Keratinocyte (primary cell): ENCODE data around the gene GATD1. TPM values are rescaled to one million over a fixed set of nuclear protein-coding genes. Genes with fewer than 3 reads are reported as not detected.

Experiments used
- DNase-seq: peaks from one replicate; pipeline ENCODE4 v3.0.0-alpha.2; 2011; ENCODE audit warnings: low read depth, missing footprints, low spot score
- FAIRE-seq: peaks from 2 replicates; lab custom pipeline; 2011; peaks lifted over from hg19 to GRCh38; lab: Jason Lieb, UNC
- H2AFZ ChIP-seq: 2 replicates; pipeline ENCODE4 v1.6.0; 2012; ENCODE audit warnings: low read length, control low read depth, inconsistent platforms; ENCODE audit not compliant: control insufficient read depth
- H3K27ac ChIP-seq: 2 replicates; pipeline ENCODE4 v1.5.1; 2011; ENCODE audit warnings: low read length; ENCODE audit not compliant: control insufficient read depth, insufficient read depth
- H3K27me3 ChIP-seq: 3 replicates; pipeline ENCODE4 v1.6.0; 2011; ENCODE audit warnings: low read length; ENCODE audit not compliant: control insufficient read depth, insufficient read depth; ENCODE audit errors: extremely low read depth
- H3K36me3 ChIP-seq, 2 experiments: 2 replicates in 1 of 2; 3 replicates in 1 of 2; pipeline ENCODE4 v1.5.1; 2011; ENCODE audit warnings: low read length in 2 of 2, mild to moderate bottlenecking in 1 of 2; ENCODE audit not compliant: control insufficient read depth in 2 of 2, insufficient read depth in 2 of 2; ENCODE audit errors: extremely low read depth in 1 of 2
- H3K4me1 ChIP-seq: 3 replicates; pipeline ENCODE4 v1.5.1; 2011; ENCODE audit warnings: low read length; ENCODE audit not compliant: control insufficient read depth, insufficient read depth; ENCODE audit errors: extremely low read depth
- H3K4me2 ChIP-seq: 3 replicates; pipeline ENCODE4 v1.6.0; 2011; ENCODE audit warnings: low read depth, low read length; ENCODE audit not compliant: control insufficient read depth, insufficient read depth; ENCODE audit errors: extremely low read depth
- H3K4me3 ChIP-seq, 3 experiments: fragments of 200-600 bp in 1 of 3; sonication (generic) in 1 of 3; 2 replicates in 2 of 3; 3 replicates in 1 of 3; pipeline ENCODE4 v1.5.1; 2011 to 2016; ENCODE audit warnings: low read length in 3 of 3, mild to moderate bottlenecking in 3 of 3, control low read depth in 2 of 3, inconsistent platforms in 1 of 3, low read depth in 1 of 3, mixed read lengths in 1 of 3, mixed run types in 1 of 3, moderate library complexity in 1 of 3; ENCODE audit not compliant: control insufficient read depth in 2 of 3, insufficient read depth in 2 of 3; ENCODE audit errors: extremely low read depth in 1 of 3
- H3K79me2 ChIP-seq: 2 replicates; pipeline ENCODE4 v1.6.0; 2012; ENCODE audit warnings: low read length; ENCODE audit not compliant: control insufficient read depth, insufficient read depth
- H3K9ac ChIP-seq: 3 replicates; pipeline ENCODE4 v1.6.0; 2011; ENCODE audit warnings: low read length; ENCODE audit not compliant: control insufficient read depth, insufficient read depth; ENCODE audit errors: extremely low read depth
- H3K9me1 ChIP-seq: 3 replicates; pipeline ENCODE4 v1.6.0; 2011; ENCODE audit warnings: low read length; ENCODE audit not compliant: control insufficient read depth, insufficient read depth; ENCODE audit errors: extremely low read depth
- H3K9me3 ChIP-seq: 2 replicates; pipeline ENCODE4 v1.5.1; 2012; ENCODE audit warnings: low read depth, low read length; ENCODE audit not compliant: control insufficient read depth
- H4K20me1 ChIP-seq: 3 replicates; pipeline ENCODE4 v1.6.0; 2011; ENCODE audit warnings: low read length; ENCODE audit not compliant: control insufficient read depth, insufficient read depth; ENCODE audit errors: extremely low read depth
- CTCF ChIP-seq, 3 experiments: IDR thresholded peaks in 1 of 3; conservative IDR thresholded peaks in 1 of 3; optimal IDR thresholded peaks in 1 of 3; 2 replicates in 2 of 3; 3 replicates in 1 of 3; pipeline versions ENCODE3 to v1.5.1; 2011; ENCODE audit warnings: low read length in 3 of 3, mild to moderate bottlenecking in 3 of 3, moderate library complexity in 2 of 3, control low read depth in 1 of 3, inconsistent platforms in 1 of 3; ENCODE audit not compliant: insufficient read depth in 2 of 3; ENCODE audit errors: extremely low read depth in 1 of 3
- EZH2 ChIP-seq: IDR thresholded peaks from one replicate; pipeline ENCODE4 v1.6.1; 2012; ENCODE audit warnings: inconsistent platforms, mild to moderate bottlenecking, low read length, moderate library complexity
- dilution Hi-C: fragments of 300-500 bp; cut with MboI; formaldehyde crosslinking; loops from one replicate; pipeline ENCODE4 v1.7.0; 2020; ENCODE audit warnings: low sequenced_read_pairs; ENCODE audit not compliant: extremely low pct_ligation_motif_present
- polyA plus RNA-seq, 5 experiments: library from polyadenylated mRNA; depleted of rRNA in 3 of 5; stranded (reverse) in 3 of 5; stranded (forward) in 1 of 5; unstranded in 1 of 5; fragments of >200 nt; gene quantifications; 1 replicate in 1 of 5; 2 replicates in 3 of 5; 3 replicates in 1 of 5; pipeline versions ENCODE4 v1.2.1 to v1.2.3, GENCODE V29; 2011 to 2012; ENCODE audit warnings: missing spikeins in 2 of 5, low read depth in 1 of 5, low replicate concordance in 1 of 5

GATD1 gene
- polyA plus RNA-seq, 1 donor (not counting 4 experiments of a cell fraction or from before 2014, with no cell fraction given) = 24.4 TPM

GRCh38 chr11:794013-794765, 16.9 kb upstream of the GATD1 start:
- peaks cover 17% of the 10 kb centered on the region for H3K4me1 ChIP-seq
- peaks cover 2% of the 10 kb centered on the region for H3K27me3 ChIP-seq
- no peak overlapping the region for H3K9ac ChIP-seq
- H3K9me1 ChIP-seq = no peaks in the 10 kb centered on the region
- dilution Hi-C loops = no loop called here
- FAIRE-seq = no peak
- H4K20me1 ChIP-seq = no peaks in the 10 kb centered on the region
- no peaks in the 10 kb centered on the region for H3K79me2 ChIP-seq
- H3K9me3 ChIP-seq = no peaks in the 10 kb centered on the region
- peak overlapping the region; percentile 96 for H3K4me2 ChIP-seq
- no peak overlapping the region for H2AFZ ChIP-seq
- TF ChIP-seq EZH2 = no peak
- no peak for TF ChIP-seq CTCF (optimal IDR thresholded peaks at IDR 0.05 in 1 of 3, IDR thresholded peaks at IDR 0.05 in 1 of 3, conservative IDR thresholded peaks at IDR 0.05 in 1 of 3; ENCODE audit: extremely low read depth in 1 of 3, insufficient read depth in 2 of 3, low read length in 3 of 3)
- H3K4me3 ChIP-seq = no peak overlapping the region
- DNase-seq = no peak
- no peak overlapping the region for H3K27ac ChIP-seq
- peaks cover 8 to 11% of the 10 kb centered on the region in 2 experiments for H3K36me3 ChIP-seq

GRCh38 chr11:793556-793955, 16.3 kb upstream of the GATD1 start:
- Histone ChIP-seq H3K27ac (no peak overlapping the region), H3K9me3 (no peaks in the 10 kb centered on the region), H3K4me2 (no peak overlapping the region), H2AFZ (no peak overlapping the region), H3K79me2 (no peaks in the 10 kb centered on the region), H3K27me3 (peaks cover 8% of the 10 kb centered on the region), H3K4me3 (no peak overlapping the region), H3K9ac (no peak overlapping the region), H3K9me1 (no peaks in the 10 kb centered on the region), H3K36me3 (peaks cover 8 to 11% of the 10 kb centered on the region in 2 experiments), H4K20me1 (no peaks in the 10 kb centered on the region), H3K4me1 (peaks cover 17% of the 10 kb centered on the region)
- DNase-seq (no peak), FAIRE-seq (no peak)
- dilution Hi-C loops = no loop called here
- TF ChIP-seq EZH2 (no peak), CTCF (optimal IDR thresholded peaks at IDR 0.05 in 1 of 3, IDR thresholded peaks at IDR 0.05 in 1 of 3, conservative IDR thresholded peaks at IDR 0.05 in 1 of 3; ENCODE audit: extremely low read depth in 1 of 3, insufficient read depth in 2 of 3, low read length in 3 of 3) (no peak)
